ENCODE data around the gene PUS7.
"Not testable (repeated sequence)": the region's sequence is repeated elsewhere in the genome, so short reads cannot be mapped to it uniquely, and the experiment has no call there.

PUS7 gene

GRCh38 chr7:105450177-105450861, 71.8 kb downstream of the PUS7 start:
- FAIRE-seq (no peak), DNase-seq (ENCODE audit: insufficient read length, low spot score) (no peak)

- no peak for DNase-seq (ENCODE audit: insufficient read length, low spot score)
- no peak for FAIRE-seq
Observed at GRCh38 chr7:105448181-105448580, 73.9 kb downstream of the PUS7 start.

GRCh38 chr7:105444342-105444987, 77.6 kb downstream of the PUS7 start:
- no peak for DNase-seq (ENCODE audit: insufficient read length, low spot score)
- FAIRE-seq = no peak

GRCh38 chr7:105442214-105442613, 79.9 kb downstream of the PUS7 start:
- FAIRE-seq; DNase-seq (ENCODE audit: insufficient read length, low spot score): not testable (repeated sequence)

GRCh38 chr7:105439174-105439893, 82.7 kb downstream of the PUS7 start:
- peak; percentile 53 for DNase-seq (ENCODE audit: insufficient read length, low spot score)
- FAIRE-seq = no peak

GRCh38 chr7:105438847-105439173, 83.3 kb downstream of the PUS7 start:
- no peak for DNase-seq (ENCODE audit: insufficient read length, low spot score)
- FAIRE-seq = no peak

- no peak for FAIRE-seq
- no peak for DNase-seq (ENCODE audit: insufficient read length, low spot score)
Observed at GRCh38 chr7:105438254-105438653, 83.8 kb downstream of the PUS7 start.

GRCh38 chr7:105437356-105437755, 84.7 kb downstream of the PUS7 start:
- DNase-seq (ENCODE audit: insufficient read length, low spot score); FAIRE-seq: not testable (repeated sequence)

GRCh38 chr7:105429746-105430612, 92.1 kb downstream of the PUS7 start:
- DNase-seq (ENCODE audit: insufficient read length, low spot score) (peak; percentile 41), FAIRE-seq (no peak)

- no peak for FAIRE-seq
- DNase-seq (ENCODE audit: insufficient read length, low spot score) = no peak
Observed at GRCh38 chr7:105426606-105427146, 95.4 kb downstream of the PUS7 start.

GRCh38 chr7:105423987-105424386, 98.1 kb downstream of the PUS7 start:
- DNase-seq (ENCODE audit: insufficient read length, low spot score) (no peak), FAIRE-seq (no peak)

GRCh38 chr7:105413887-105414437, 108.1 kb downstream of the PUS7 start:
- DNase-seq (ENCODE audit: insufficient read length, low spot score) = no peak
- FAIRE-seq = no peak

- FAIRE-seq; DNase-seq (ENCODE audit: insufficient read length, low spot score): not testable (repeated sequence)
Observed at GRCh38 chr7:105410774-105411173, 111.3 kb downstream of the PUS7 start.

GRCh38 chr7:105409775-105410174, 112.3 kb downstream of the PUS7 start:
- DNase-seq (ENCODE audit: insufficient read length, low spot score); FAIRE-seq: not testable (repeated sequence)

- DNase-seq (ENCODE audit: insufficient read length, low spot score) (no peak), FAIRE-seq (no peak)
Observed at GRCh38 chr7:105408791-105409410, 113.2 kb downstream of the PUS7 start.
